Measurements from ENCODE around the gene NUP54. TPM values are rescaled to one million over a fixed set of nuclear protein-coding genes. Genes with fewer than 3 reads are reported as not detected.
A peak's percentile ranks its signal among the peaks of the same experiment; 100 is the strongest.

NUP54 gene
- total RNA-seq, 2 donors from 2014 or later = 63.6 to 72.8 TPM

- Mint-ChIP-seq H3K9me3 (no peaks in the 10 kb centered on the region), H3K36me3 (no peaks in the 10 kb centered on the region), H3K27ac (no peak overlapping the region)
- DNase-seq (ENCODE audit: low spot score in 2 of 2) (no peak), ATAC-seq (no peak)
Observed at GRCh38 chr4:76091052-76091451, 57.1 kb downstream of the NUP54 start.

- Mint-ChIP-seq H3K27ac (no peak overlapping the region), H3K36me3 (no peaks in the 10 kb centered on the region), H3K9me3 (no peaks in the 10 kb centered on the region)
- no peak for DNase-seq (ENCODE audit: low spot score in 2 of 2)
- peak in 1 of 2 donors; percentile 28 for ATAC-seq
Observed at GRCh38 chr4:76090241-76090691, 57.9 kb downstream of the NUP54 start.

GRCh38 chr4:76088719-76089118, 59.5 kb downstream of the NUP54 start:
- Mint-ChIP-seq H3K9me3 (no peaks in the 10 kb centered on the region), H3K27ac (no peak overlapping the region), H3K36me3 (no peaks in the 10 kb centered on the region)
- DNase-seq (ENCODE audit: low spot score in 2 of 2) (no peak), ATAC-seq (no peak)

DNA sequence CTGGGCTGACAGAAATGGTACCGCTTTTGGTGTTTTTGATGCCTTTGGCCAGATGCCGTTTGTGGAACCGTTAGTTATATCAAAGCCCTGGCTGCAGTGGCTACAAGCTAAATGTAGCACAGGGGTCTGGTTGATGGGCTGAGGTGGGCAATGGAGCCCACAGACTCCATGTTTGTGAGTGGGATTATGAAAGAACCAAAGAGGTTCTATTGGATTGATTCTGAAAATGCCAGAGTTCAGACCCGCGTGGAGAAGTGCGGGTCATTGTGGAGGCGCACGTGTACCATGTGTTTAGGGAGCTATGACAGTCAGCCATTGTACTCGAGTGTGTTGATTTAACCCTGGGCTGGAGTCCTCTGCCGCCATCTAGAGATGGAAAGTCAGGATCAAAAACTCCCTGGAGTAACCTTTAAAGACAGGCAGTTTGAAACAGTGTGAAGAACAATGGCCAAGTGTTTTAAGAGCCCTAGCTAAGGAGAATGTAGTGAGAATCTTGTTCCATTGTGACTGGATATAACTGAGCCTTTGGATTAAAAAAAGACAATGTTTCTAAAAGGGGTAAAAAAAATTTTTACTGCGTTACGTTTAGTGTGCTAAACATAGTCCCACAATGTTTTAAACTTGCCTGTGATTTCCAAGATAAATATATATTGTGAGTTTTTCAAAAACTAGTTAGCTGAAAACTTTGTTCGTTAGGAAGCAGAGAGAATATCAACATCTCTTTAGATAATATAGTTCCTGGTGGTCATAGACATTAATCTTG, 61.0 kb downstream of the NUP54 start:
- peak in 1 of 2 donors; percentile 11 for DNase-seq (ENCODE audit: low spot score in 2 of 2)
- H3K27ac Mint-ChIP-seq = no peak overlapping the region
- no peaks in the 10 kb centered on the region for H3K9me3 Mint-ChIP-seq
- H3K36me3 Mint-ChIP-seq = no peaks in the 10 kb centered on the region
- ATAC-seq = peak in 1 of 2 donors; percentile 59

DNA sequence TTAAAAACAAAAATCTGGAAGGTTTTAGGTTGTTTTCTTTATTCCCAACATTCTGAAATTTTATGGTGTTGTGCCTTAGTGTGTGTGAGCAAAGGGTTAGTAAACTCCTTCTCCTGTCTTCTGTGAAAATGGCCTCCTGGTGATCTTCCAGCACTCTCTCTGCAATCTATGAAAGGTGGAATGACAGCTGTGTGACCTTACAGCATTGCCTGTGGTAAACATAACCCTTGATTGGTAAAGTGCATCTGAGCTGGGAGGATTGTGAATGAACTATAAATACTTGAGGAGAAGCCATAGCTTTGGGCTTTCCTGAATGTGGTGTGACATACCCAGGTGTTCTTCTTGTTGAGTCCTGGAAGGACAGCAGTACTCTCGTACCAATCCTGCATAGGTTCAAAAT, 63.7 kb downstream of the NUP54 start:
- Mint-ChIP-seq H3K9me3 (no peaks in the 10 kb centered on the region), H3K27ac (no peak overlapping the region), H3K36me3 (no peaks in the 10 kb centered on the region)
- no peak for DNase-seq (ENCODE audit: low spot score in 2 of 2)
- no peak for ATAC-seq

DNA sequence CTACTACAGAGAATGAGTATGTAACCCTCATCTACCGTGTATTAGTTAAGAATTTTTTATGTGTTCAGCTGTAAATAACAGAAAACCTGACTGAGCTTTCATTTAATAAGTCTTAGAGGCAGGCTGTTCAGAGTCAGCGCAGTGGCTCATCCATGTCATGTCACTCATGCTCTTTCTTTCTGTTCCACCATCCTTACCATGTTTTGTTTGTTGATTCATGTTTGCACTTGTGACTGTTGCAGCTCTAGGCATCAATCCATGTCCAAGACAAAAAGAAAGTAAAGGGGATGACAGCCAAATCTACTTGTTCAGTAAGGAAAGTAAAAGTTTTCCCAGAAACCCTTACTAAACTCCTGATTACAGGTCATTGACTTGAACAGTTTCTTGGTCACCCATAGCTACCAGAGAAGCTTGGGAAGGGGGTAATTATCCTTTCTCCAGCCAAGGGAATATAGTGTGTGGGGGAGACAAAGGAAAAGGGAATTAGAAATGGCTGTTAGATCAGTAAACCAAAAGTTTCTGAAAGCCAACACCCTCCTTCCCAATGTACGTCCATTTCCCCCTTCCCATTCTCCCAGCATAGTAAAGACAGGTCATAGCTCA, 64.7 kb downstream of the NUP54 start:
- no peaks in the 10 kb centered on the region for H3K9me3 Mint-ChIP-seq
- H3K36me3 Mint-ChIP-seq = no peaks in the 10 kb centered on the region
- no peak overlapping the region for H3K27ac Mint-ChIP-seq
- ATAC-seq (no peak), DNase-seq (ENCODE audit: low spot score in 2 of 2) (no peak)

DNA sequence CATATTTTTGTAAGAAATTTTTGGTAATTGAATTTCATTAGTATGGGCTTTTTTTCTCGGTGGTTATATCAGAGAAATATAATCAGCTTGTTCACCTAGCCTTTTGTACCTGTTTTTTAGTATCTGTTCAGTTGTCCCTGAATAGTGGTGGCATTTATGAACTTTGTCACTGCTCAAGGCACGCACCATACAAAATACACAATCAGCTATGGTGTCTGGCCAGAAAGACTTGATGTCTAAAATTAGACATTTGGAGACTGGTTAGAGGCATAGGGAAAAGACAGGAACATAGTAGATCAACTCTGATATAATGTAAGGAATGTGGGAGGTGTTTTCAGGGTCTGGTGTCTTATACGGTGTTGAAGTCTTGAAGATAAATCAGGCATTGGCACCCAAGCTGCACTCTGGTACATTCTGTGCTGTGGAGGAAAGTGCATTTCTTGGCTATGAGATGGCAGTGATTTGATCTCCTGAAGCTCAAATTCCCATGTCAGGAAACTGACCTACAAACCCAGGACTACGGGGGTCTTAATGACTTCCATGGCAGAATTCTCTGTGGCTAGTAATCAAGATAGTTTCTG, 70.1 kb downstream of the NUP54 start:
- ATAC-seq (no peak), DNase-seq (ENCODE audit: low spot score in 2 of 2) (no peak)
- no peaks in the 10 kb centered on the region for H3K9me3 Mint-ChIP-seq
- H3K27ac Mint-ChIP-seq = no peak overlapping the region
- H3K36me3 Mint-ChIP-seq = no peaks in the 10 kb centered on the region

- ATAC-seq (no peak), DNase-seq (ENCODE audit: low spot score in 2 of 2) (no peak)
- Mint-ChIP-seq H3K27ac (no peak overlapping the region), H3K36me3 (no peaks in the 10 kb centered on the region), H3K9me3 (no peaks in the 10 kb centered on the region)
Observed at GRCh38 chr4:76074993-76075600, 73.1 kb downstream of the NUP54 start.

DNA sequence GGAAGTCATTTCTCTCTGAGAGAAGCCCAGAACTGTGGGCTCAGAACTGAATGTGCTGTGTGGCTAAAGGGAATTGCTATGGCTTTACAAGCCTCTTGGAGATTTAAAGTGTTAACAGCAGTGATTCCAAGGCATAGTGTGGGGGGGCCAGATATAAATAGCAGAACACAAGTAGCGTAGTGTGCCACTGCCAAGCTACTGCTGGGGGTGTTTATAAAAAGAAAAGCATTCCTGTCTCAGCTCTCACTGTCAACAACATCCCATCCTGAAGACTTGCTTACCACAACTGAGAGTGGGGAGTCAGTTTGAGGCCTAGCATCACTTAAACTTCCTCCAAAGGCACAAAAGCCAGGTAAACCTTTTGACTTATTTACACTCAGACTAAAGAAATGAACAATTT, 73.7 kb downstream of the NUP54 start, which contains the start of gene ART3:
ART3 (plus strand) TSS at position 242 of the 400 bp plus-strand sequence. CDS start 1,181 bp downstream, outside the sequence.
- no peaks in the 10 kb centered on the region for H3K9me3 Mint-ChIP-seq
- ATAC-seq = no peak
- no peak for DNase-seq (ENCODE audit: low spot score in 2 of 2)
- H3K36me3 Mint-ChIP-seq = no peaks in the 10 kb centered on the region
- no peak within 1 kb of the TSS for H3K27ac Mint-ChIP-seq

- no peak for ATAC-seq
- H3K27ac Mint-ChIP-seq = no peak overlapping the region
- no peaks in the 10 kb centered on the region for H3K9me3 Mint-ChIP-seq
- no peaks in the 10 kb centered on the region for H3K36me3 Mint-ChIP-seq
- no peak for DNase-seq (ENCODE audit: low spot score in 2 of 2)
Observed at GRCh38 chr4:76072760-76073159, 75.4 kb downstream of the NUP54 start.

GRCh38 chr4:76067652-76068286, 80.4 kb downstream of the NUP54 start:
- no peak overlapping the region for H3K27ac Mint-ChIP-seq
- ATAC-seq = peak; percentile 85 to 94
- H3K9me3 Mint-ChIP-seq = no peaks in the 10 kb centered on the region
- H3K36me3 Mint-ChIP-seq = no peaks in the 10 kb centered on the region
- DNase-seq (ENCODE audit: low spot score in 2 of 2) = peak in 1 of 2 donors; percentile 81

GRCh38 chr4:76066546-76066945, 81.7 kb downstream of the NUP54 start:
- H3K27ac Mint-ChIP-seq = no peak overlapping the region
- peaks cover 0 to under 1% of the 10 kb centered on the region in 2 donors for H3K9me3 Mint-ChIP-seq
- ATAC-seq = no peak
- DNase-seq (ENCODE audit: low spot score in 2 of 2) = no peak
- no peaks in the 10 kb centered on the region for H3K36me3 Mint-ChIP-seq

Other genes with a start within 250 kb of the NUP54 start
- under 1 TPM in 1 of 2 donors, not detected in 1; 0.54 TPM for gene PPEF2, start 245.9 kb downstream of the NUP54 start, total RNA-seq
- gene NAAA, start 207.4 kb downstream of the NUP54 start, total RNA-seq = 10 to 100 TPM; 17.4 to 22.8 TPM
- gene SDAD1, start 157.5 kb downstream of the NUP54 start, total RNA-seq = 10 to 100 TPM; 21.4 to 43.3 TPM
- gene CXCL9, start 140.9 kb downstream of the NUP54 start, total RNA-seq = 1 to 10 TPM in 1 of 2 donors, not detected in 1; 1.4 TPM
- gene CXCL10, start 124.9 kb downstream of the NUP54 start, total RNA-seq = 1 to 10 TPM in 1 of 2 donors, under 1 TPM in 1; 0.20 to 1.2 TPM
- gene CXCL11, start 112.3 kb downstream of the NUP54 start, total RNA-seq = under 1 TPM; 0.21 to 0.23 TPM
- under 1 TPM in 1 of 2 donors, not detected in 1; 0.82 TPM for gene ART3, start 73.7 kb downstream of the NUP54 start, total RNA-seq
- 1 to 10 TPM; 2.3 to 6.5 TPM for gene SCARB2, start 65.4 kb upstream of the NUP54 start, total RNA-seq
- gene FAM47E, start 103.3 kb upstream of the NUP54 start, total RNA-seq = not detected
- gene STBD1, start 158.3 kb upstream of the NUP54 start, total RNA-seq = under 1 TPM in 1 of 2 donors, not detected in 1; 0.19 TPM